ENCODE results near the gene CHRDL2.

CHRDL2 gene

DNA sequence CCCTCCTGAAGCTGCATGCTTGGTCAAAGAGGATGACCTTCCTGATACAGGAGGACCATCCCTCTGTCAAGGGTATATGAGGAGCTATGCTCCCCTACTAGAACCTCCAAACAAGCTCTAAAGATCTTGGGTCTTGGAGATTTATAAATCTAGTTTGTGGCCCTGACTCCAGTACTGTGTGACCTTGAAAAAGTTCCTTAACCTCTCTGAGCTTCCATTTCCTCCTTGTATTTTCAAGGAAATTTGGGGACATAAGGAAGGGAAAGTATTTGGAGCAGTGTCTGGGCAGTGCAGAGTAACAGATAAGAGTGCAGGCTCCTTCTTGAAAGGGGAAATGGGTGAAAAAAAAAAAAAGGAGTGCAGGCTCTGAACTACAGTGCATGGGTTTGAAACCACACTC is 45.9 kb downstream of the CHRDL2 start:
- DNase-seq (ENCODE audit: low read depth, low spot score) = no peak

DNA sequence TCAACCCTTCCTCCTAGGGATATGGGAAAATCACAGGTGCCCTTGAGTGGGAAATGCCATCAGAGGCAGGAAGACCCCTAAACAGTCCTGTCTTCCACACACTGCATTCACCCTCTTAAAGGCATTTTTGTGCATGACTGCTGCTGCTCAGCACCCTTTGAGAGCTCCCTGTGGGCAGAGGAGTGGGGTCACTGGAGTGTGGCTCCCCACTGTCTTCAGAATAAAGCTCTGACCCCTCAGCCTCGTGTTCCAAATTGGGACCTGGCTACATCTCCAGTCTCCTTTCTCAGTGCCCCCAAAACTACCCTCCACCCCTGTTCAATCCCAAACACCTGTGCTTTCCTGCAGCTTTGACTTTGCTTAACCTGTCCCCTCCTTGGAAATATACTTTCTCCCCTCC is 46.6 kb downstream of the CHRDL2 start:
- no peak for DNase-seq (ENCODE audit: low read depth, low spot score)

DNA sequence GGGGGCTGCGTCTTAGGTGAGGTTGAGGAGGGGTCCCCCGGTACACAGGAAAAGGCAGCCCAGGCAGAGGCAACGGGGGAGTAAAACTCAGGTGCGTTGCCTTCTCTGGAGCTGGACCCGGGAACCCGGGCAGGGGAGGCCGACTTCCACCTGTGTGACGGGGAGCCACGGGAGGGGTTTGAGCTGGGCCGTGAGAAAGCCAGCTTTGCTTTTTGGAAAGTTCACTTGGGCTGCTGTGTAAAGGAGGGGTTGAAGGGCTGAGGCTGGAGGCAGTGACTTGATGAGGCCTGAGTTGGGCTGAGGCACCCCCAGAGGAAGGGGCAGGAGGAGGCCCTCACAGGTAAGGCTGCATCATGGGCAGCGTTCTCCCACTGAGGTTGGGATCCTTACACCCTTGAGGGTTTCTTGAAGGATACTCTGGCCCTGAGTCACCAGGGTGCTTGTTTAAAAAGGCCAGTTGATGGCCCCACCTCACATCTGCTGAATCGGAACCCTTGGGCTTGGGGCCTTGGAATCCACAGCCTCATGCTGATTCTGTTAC is 47.2 kb downstream of the CHRDL2 start:
- no peak for DNase-seq (ENCODE audit: low read depth, low spot score)

DNA sequence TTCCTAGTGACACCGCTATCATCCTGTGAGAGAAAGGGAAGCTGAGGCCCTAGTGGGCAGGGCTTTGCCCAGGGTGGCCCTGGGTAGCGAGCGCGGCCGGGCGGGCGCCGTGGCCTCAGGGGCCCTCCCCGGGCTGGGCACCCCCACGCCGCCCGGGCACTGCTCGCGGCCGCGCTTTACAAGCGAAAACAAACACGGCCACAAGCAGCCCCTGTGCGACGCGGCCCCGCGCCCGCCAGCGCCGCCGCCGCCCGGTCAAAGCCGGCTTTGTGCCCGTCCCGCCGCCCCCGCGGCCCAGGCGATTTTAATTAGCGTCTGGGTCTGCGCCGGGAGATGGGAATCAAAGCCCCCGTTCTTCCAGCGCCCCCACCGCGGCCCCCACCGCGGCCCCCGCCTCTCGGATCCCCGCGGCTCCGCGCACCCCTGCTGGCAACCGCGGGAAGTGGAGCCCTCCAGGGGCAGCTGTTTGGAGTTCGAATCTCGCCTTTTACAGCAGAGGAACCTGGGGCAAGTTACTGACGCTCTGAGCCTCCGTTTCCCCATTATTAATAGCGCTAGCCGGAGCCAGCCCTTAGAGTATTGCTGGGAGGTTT is 47.9 kb downstream of the CHRDL2 start:
- DNase-seq (ENCODE audit: low read depth, low spot score) = peak; percentile 69

DNA sequence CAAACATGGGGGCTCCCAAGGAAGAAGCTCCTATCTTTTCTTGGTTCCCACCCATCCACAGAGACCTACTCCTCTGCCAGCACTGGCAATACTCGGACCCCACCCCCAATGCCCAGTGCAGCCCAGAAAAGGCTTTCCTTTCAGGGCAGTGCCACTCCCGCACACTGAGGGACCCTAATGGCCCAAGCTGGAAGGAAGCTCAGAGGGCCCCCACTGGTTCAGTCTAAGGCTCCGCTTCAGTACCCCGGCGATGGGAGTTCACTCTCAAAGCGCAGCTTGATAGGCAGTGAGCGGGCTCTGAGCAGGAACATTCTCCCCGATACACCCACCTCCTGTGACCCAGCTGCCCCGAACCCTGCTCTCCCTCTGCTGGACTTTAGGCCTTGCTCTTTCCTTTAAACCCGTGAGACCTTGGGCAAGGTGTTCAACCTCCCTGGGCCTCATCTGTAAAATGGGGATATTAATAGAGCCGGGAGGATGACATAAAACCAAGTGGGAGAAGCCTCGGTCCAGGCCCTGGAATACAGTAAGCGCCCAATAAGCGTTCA is 48.4 kb downstream of the CHRDL2 start:
- DNase-seq (ENCODE audit: low read depth, low spot score) = no peak

DNA sequence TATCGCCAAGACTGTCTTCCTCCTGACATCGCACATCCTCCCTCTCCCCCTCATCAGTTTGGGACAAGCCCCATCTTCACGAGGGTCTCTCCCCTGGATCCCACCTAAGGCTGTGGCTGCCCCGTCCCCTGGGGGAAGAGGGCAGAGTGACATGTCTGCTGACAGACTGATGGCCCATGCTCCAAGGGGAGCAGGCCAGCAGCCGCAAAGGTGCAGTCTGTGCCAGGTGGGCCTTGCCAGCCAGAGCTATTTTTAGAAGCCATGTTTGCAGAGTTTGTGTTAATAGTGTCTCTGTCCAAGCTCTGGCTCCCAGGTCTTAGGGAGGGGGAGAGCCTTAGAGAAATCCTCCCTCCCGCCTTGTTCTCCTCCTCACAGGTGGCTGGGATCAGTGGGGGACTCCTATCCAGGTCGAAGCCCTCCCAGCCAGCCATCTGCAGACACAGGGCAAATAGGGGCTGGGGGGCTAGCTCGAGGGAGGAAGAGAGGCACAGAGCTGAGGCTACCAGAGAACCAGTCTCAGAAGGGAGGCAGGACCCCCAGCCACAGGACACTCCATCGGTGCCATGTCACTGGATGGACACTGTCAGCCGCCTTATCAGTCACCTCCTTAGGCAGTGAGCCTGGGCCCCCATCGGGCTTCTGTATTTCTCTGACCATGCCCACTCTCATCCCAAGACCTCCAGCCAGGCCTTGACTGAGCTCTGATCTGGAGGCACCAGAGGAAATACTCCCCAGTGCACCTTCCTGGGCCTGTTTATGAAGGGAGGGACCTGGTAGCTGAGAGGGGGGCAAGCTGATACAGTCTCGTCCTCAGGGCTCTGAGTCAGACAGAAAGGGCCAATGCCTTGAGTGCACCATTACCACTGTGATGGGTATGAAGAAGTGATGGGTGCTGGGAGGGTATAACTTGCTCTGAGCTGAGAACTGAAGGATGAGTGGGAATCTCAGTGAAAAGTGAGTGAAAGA is 49.3 kb downstream of the CHRDL2 start:
- DNase-seq (ENCODE audit: low read depth, low spot score) = peak; percentile 42

DNA sequence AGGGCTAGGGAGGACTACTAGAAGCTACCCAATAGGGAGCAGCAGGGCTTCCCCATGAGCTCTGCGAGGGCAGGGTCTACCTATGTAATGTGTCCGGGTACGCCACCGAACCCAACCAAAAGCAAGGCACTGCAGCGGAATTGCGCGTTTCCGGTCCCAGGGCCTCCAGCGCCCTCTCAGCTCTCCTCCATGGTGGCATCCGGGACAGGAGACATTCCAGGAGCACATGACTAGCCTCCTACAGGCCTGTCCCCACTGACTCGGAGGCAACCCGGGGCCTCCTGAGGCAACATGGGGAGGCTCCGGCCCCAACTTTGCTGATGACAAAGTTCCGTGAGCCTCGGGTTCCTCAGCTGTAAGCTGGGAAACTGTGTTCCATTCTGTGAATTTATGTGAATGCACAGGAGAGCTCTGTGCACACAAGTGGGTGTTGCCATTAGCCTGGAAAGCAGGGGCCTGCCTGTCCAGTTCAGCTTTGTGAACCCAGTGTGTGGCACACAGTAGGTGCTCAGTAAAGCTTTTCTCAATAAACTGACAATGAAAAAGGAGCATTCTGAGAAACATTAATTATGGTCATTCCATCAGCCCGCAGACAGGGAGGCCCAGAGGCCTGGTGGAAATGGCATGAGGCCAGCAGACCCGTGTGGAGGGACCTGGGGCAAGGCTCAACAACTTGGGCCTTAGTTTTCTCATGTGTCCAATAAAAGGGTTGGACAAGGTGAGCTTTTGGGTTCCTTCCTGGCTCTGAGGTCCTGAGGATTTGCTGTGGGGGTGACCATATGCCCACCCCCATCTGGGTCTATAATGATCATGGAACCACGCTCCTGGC is 50.3 kb downstream of the CHRDL2 start:
- DNase-seq (ENCODE audit: low read depth, low spot score) = no peak

DNA sequence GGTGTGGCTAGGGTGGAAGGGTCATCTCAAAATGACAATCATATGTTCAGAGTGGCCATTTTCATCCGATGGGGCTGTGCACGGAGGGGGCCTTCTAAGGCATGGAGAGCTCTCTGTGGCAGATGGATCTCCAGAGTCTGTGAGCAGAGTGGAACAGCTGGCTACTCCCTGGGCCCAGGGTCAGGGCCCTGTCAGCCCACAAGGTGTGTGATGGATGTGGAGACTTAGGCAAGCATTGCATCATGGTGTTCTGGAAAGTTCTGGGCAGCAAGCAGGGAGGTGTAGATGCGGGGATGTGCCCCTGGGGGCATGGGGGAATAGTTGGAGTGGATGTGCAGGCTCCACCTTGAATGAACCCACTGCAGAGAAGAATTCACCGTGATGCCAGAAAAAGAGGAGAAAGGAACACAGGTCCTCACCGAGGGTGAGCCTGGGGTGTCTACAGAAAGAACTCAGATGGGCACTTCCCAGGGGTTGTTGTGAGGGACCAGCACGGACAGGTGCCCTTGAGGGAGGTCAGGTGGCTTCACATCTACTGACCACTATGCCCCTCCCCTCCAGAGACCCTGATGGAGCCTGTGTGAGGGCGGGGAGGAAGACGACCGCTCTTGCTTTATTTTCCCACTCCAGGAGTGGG is 51.1 kb downstream of the CHRDL2 start:
- DNase-seq (ENCODE audit: low read depth, low spot score) = no peak

DNA sequence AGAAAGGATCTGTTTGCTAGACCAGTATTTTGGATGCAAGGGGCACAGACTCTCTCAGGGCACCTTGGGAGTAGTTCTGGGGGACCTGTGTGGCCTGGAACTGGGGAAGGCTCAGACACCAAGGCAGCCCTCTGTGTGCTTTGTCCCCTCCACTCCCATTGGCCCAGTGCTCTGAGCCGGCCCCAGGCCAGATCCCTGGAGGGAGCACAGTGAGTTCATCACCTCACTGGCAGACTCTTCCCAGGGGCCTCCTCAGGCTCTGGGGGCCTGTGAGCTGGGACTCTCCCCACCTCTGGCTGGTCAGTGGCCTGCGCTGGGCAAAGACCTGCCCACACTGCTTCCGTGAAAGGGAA is 51.7 kb downstream of the CHRDL2 start:
- no peak for DNase-seq (ENCODE audit: low read depth, low spot score)

DNA sequence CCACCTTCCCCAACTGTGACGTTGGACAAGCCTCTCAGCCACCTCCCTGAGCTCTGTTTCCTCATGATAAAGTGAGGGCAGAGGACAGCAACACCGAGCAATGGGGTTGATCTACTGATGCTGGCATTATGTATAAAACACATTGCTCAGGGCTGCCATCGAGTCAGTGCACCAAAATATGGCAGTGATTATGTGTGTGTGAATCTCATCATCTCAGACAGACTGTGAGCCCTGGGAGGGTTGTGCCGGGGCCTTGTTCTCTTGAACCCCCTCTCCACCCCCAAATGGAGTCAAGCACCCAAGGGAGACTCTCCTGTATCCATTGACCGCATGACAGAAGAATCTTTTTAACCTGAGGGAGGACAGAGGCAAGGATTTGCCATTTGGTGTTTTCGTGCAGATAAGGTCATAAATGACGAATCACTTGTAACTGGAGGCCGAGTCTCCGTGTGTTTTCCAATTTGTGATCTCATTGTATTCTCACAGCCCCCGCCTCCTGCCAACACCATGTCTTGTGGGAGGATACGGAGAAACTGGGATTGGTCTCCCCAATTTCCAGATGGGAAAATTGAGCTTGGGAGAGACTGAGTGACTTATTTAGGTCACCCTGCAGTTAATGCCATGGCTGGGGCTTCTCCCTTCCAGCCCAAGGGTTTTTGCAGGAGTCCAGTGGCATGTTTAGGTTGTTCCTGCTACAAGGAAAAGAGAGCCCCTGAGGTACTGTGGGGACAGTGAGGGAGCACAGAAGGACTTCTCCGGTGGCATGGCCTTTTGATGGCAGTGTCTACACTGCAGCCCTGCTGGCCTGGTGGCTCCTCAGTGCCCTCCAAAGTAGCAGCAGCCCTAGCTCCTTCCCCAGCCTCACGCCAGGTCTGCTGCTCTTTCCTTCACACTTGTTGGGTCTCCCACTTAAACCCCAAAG is 52.4 kb downstream of the CHRDL2 start:
- DNase-seq (ENCODE audit: low read depth, low spot score) = no peak

DNA sequence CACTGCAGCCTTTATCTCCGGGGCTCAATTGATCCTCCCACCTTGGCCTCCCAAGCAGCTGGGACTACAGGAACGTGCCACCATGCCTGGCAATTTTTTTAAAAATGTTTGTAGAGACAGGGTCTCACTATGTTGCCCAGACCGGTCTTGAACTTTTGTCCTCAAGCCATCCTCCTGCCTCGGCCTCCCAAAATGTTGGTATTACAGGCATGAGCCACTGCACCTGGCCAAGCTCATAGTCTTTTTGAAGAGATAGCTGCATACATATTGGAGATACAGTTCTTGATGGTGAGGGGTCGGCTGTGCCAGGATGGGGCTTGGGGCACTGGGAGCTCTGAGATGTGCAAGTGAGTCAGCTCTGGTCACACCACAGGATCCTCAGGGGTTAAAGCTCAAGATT is 53.2 kb downstream of the CHRDL2 start:
- no peak for DNase-seq (ENCODE audit: low read depth, low spot score)

DNA sequence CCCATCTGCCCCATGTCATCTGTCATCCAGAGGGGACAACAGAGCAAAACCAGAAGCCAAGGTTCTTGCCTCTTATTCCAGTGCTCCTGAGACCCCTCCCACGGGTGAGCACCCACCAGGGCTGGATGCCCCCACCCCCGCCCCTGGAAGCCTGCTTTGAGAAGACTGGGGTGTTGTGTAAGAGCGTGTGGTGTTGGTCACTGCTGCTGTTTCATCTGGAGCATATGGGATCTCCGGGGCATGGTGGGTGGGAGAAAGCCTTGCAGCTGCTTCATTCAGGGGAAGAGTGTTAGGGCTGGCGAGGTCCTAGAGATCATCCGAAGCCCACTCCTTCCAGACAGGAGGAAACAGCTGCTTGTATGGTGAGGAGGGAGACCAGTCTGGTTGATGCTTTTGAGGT is 54.1 kb downstream of the CHRDL2 start:
- no peak for DNase-seq (ENCODE audit: low read depth, low spot score)

DNA sequence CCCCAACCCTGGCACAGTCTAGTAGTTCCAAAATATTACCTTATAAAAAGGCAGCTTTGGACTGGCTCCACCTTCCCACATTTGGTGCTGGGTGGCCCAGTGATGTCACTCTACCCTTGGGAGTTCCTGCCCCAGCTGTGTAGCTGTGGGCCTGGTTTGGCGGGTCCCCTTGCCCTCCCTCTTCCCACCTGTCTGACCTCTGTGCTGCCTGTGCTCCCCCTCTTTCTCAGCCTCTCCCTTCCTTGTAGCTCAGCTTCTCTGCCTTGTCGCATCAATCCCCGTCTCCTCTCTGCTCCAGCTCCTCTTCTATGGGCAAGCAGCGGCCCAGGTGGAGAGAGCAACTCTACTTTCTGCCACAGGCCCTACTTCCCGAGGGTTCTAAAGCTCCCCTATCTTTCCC is 54.6 kb downstream of the CHRDL2 start:
- no peak for DNase-seq (ENCODE audit: low read depth, low spot score)

DNA sequence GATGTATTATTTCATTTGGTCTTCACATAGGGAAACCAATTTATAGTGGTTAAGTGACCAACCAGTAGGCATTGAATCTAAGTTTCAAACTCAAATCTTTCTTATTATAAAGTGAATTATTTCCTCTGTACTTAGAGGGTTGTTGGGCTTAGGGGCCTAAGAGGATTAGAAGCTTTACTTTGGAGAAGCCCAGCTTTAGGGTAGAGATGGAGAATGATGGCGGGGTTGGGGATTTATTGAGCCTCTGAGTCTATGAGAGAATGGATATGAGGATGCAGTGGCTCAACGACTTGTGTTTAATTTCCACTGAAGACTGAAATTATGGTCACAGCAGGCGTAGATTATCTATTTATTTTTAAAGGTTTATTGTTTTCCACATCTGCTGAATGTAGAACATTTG is 55.5 kb downstream of the CHRDL2 start:
- DNase-seq (ENCODE audit: low read depth, low spot score) = no peak

DNA sequence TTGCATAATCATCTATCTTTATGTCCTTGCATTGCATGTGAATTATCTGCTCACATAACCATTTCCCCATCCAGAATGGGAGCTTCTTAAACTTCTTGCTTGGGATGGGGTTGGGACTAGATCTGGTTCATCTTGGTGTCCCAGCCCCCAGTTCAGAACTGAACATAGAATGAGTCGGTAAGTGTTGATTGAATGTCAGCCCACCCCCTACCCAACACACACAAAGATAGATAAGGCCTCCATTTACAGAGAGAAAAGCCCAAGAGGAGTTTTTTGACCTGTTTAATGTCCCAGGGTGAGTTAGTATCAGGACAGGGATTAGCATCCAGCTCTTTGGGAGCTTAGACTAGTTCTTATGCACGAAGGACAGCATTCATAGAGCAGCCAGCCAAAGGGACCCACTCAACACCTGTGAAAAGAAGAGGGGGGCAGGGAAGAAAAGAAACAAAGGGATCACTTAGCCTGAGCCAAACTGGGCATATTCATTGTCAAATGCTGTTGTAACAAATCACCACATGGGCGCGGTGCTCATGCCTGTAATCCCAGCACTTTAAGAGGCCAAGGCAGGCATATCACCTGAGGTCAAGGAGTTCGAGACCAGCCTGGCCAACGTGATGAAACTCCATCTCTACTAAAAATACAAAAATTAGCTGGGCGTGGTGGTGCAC is 57.4 kb downstream of the CHRDL2 start:
- no peak for DNase-seq (ENCODE audit: low read depth, low spot score)

DNA sequence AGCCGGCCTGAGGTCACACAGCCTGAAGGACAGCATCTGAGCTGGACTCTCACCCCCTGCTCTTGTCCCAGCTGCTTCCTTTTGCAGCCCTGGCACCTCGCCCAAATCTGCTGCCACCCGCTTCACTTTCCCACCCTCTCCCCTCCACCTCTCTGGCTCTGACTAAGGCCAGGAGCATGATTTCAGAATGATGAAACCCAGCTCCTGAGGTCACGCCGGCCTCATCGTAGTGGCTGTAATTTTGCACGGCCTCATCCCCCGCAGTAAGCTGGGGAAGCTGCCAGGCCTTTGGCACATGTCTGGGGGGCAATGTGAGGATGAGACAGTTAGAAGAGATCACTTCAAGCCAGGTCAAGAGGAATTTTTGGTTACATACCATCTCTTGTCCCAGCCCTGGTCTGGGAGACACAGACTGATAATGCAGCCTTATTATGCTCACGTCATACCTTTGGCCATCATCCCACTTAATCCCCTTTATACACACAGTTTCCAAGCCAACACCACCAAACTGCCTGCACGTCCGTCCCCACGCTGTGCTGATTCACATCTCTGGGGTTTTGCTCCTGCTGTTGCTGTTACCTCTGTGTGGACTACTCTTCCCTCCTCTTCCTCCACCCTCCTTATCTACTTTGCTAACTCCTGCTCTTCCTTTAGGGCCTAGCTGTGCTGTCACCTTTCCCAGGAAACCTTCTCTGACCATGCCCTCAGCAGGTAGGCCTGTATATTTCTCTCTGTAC is 58.1 kb downstream of the CHRDL2 start:
- DNase-seq (ENCODE audit: low read depth, low spot score) = peak; percentile 97

DNA sequence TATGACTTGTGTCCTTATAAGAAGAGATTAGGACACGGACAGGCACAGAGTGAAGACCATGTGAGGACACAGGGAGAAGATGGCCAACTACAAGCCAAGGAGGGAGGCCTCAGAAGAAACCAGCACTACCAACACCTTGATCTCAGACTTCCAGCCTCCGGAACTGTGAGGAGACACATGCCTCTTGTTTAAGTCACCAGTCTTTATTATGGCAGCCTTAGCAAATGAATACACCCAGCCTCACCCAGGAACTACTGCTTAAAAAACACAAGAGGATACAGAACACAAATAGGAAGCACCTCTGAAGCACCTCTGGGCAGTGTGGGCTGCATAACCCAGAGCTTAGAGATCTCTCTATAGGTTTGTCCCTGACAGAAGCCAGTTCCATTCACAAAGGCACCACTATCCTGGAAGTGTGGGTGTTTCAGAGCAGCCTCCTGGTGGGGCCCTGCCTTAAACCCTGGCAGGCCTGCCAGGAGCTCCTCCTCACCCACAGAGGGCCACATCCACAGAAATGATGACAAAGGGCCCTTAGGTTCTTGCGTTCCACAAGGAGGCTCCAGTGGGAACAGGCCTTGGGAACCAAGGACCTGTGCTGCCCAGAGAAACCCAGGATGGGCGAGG is 58.8 kb downstream of the CHRDL2 start:
- DNase-seq (ENCODE audit: low read depth, low spot score) = no peak

DNA sequence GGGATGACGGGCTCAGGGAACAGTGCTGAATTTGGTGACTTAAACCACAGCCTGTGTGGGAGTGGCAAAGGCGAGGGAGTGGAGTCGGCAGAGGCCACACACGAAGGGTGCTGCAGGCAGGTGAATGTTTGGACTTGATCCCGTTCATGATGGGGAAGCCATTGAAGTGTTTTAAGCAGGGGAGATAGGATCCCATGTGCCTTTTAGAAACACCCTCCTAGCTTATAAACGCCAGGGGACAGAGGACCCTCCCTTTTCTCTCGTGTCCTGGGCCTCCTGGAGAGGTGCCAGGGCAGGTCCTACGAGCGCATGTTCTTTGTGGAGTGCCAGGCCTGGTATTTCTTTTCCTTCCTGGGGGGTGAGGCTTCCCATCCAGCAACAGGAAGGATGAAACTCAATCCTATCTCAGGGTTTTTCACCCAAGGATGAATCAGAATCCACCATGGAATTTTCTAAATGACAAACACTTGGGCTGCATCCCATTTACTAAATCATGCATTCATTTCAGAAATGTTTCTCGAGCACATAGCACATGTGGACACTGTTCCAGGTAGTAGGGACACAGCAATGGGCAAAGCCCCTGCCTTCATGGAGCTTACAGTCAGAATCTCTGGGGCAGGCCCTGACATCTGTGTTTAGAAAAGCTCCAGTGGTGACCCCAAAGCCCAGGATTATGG is 59.6 kb downstream of the CHRDL2 start:
- DNase-seq (ENCODE audit: low read depth, low spot score) = peak; percentile 25
